Measurements from ENCODE around the gene GDA. TPM values are rescaled to one million over a fixed set of nuclear protein-coding genes. Genes with fewer than 3 reads are reported as not detected.

The GDA gene
- total RNA-seq, 1 experiment from 2014 or later = 3.6 TPM

DNA sequence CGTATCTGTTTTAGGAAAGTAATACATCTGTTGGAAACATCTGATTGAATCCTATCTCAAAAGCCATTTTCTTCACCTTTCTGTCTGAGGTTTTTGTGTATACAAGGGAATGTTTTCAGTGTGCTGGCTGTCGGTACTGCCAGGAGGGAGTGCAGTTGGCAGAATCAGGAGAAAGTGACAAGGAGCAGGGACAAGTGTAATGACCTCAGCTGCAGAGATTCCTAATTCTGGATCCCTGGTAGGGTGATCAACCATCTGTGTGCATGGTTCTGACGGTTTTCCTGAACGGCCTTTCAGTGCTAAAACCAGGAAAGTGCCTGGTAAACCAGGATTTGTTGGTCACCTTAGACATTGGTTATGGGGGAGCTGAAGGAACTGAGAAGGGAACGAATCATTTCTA, 1.6 kb upstream of the GDA start:
- Histone ChIP-seq H2AK5ac (ENCODE audit: insufficient read length, low read length) (no peak overlapping the region), H3K27ac (ENCODE audit: insufficient read length, low read depth, low read length) (no peak overlapping the region), H4K20me1 (ENCODE audit: control insufficient read depth, insufficient read depth, insufficient read length) (no peaks in the 10 kb centered on the region), H3T11ph (ENCODE audit: low read length) (no peak overlapping the region), H3K4me2 (ENCODE audit: insufficient read depth, insufficient read length, low read length) (no peak overlapping the region), H3K27me3 (ENCODE audit: insufficient read depth, low read length) (peaks cover 18% of the 10 kb centered on the region; the same call in 1 of the 2 replicates), H3K9me3 (ENCODE audit: control insufficient read depth, low read depth, low read length) (no peaks in the 10 kb centered on the region), H4K8ac (replicated peaks; ENCODE audit: insufficient read length, low read depth, low read length) (no peak overlapping the region), H3K9ac (ENCODE audit: extremely low read depth, insufficient read length, low read length) (no peak overlapping the region), H3K79me2 (ENCODE audit: insufficient read depth, low read length) (no peaks in the 10 kb centered on the region), H2BK120ac (ENCODE audit: low read depth, low read length, poor library complexity, severe bottlenecking) (no peak overlapping the region), H2BK12ac (ENCODE audit: insufficient read length, low read depth, low read length) (no peak overlapping the region), H3K4ac (ENCODE audit: low read depth, low read length) (no peak overlapping the region), H4K5ac (ENCODE audit: insufficient read length, low read depth, low read length) (no peak overlapping the region), H2BK5ac (ENCODE audit: insufficient read length, low read length) (no peak overlapping the region), H3K79me1 (ENCODE audit: insufficient read depth, low read depth, low read length, poor library complexity, severe bottlenecking) (no peaks in the 10 kb centered on the region), H3K23ac (ENCODE audit: insufficient read length, low read depth, low read length) (no peak overlapping the region), H4K91ac (ENCODE audit: insufficient read length, low read depth, low read length) (no peak overlapping the region), H3K18ac (ENCODE audit: insufficient read length, low read depth, low read length) (no peak overlapping the region), H3K14ac (ENCODE audit: insufficient read depth, low read length) (no peak overlapping the region), H2BK20ac (ENCODE audit: low read depth, low read length, poor library complexity, severe bottlenecking) (no peak overlapping the region), H3K56ac (ENCODE audit: insufficient read length, low read depth, low read length) (no peak overlapping the region), H2BK15ac (ENCODE audit: low read depth, low read length) (no peak overlapping the region), H2AFZ (ENCODE audit: low read length) (no peak overlapping the region), H3K23me2 (ENCODE audit: insufficient read length, low read depth, low read length, poor library complexity, severe bottlenecking) (peaks cover 6% of the 10 kb centered on the region), H3K4me1 (ENCODE audit: insufficient read depth, low read length) (no peaks in the 10 kb centered on the region)
- TF ChIP-seq, protein P1, sequence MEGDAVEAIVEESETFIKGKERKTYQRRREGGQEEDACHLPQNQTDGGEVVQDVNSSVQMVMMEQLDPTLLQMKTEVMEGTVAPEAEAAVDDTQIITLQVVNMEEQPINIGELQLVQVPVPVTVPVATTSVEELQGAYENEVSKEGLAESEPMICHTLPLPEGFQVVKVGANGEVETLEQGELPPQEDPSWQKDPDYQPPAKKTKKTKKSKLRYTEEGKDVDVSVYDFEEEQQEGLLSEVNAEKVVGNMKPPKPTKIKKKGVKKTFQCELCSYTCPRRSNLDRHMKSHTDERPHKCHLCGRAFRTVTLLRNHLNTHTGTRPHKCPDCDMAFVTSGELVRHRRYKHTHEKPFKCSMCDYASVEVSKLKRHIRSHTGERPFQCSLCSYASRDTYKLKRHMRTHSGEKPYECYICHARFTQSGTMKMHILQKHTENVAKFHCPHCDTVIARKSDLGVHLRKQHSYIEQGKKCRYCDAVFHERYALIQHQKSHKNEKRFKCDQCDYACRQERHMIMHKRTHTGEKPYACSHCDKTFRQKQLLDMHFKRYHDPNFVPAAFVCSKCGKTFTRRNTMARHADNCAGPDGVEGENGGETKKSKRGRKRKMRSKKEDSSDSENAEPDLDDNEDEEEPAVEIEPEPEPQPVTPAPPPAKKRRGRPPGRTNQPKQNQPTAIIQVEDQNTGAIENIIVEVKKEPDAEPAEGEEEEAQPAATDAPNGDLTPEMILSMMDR (conservative IDR thresholded peaks at IDR 0.05) = no peak
- Mint-ChIP-seq H3K27ac (no peak overlapping the region; a peak in 1 of 7 replicates), H3K27me3 (ENCODE audit: low read depth) (peaks cover 21% of the 10 kb centered on the region), H3K9me3 (no peaks in the 10 kb centered on the region; a peak in 1 of 5 replicates), H3K36me3 (ENCODE audit: insufficient read depth in 1 of 3, low read depth in 3 of 3) (no peaks in the 10 kb centered on the region; a peak in 1 of 7 replicates), H3K4me1 (peaks cover 0 to 8% of the 10 kb centered on the region in 2 experiments; a peak in 2 of 4 replicates), H3K4me3 (no peak overlapping the region)
- DNase-seq = no peak
- no CpG with 5 or more reads among the region's 5 CpGs for WGBS (ENCODE audit: extremely low coverage, insufficient read length, low lambda C conversion rate)

Data from H9 (cell line).